K562 (cell line): ENCODE results near the gene PRKCB. TPM values are rescaled to one million over a fixed set of nuclear protein-coding genes. Genes with fewer than 3 reads are reported as not detected.
A peak's percentile ranks its signal among the peaks of the same experiment; 100 is the strongest.

Source experiments
- ATAC-seq: fragments of 200-7000 bp; cut with Tn5 transposase; 3 replicates; pipeline ENCODE4 v1.9.1; 2020; ENCODE audit warnings: moderate library complexity
- BruUV-seq: library from RNA; stranded (reverse); fragments of 400-500 nt; replicated peaks from 2 replicates; lab custom pipeline; 2021; lab: Mats Ljungman, UMichigan
- CTCF ChIA-PET: fragments of 300-600 bp; formaldehyde crosslinking; extraction: SDS; loops from one replicate; lab custom pipeline; 2021; ENCODE audit warnings: low intra/inter-chr PET ratio; lab: Yijun Ruan, JAX
- POLR2A ChIA-PET: fragments of 300-600, 350-650 bp; sonication (Branson Sonifier 250); formaldehyde crosslinking; extraction: SDS; loops from one replicate; lab custom pipeline; 2021; ENCODE audit warnings: antibody characterized with exemption, inconsistent platforms; lab: Yijun Ruan, JAX
- DNase-seq, 4 experiments: peaks; one replicate each; pipeline versions ENCODE4 v3.0.0 to v3.0.0-alpha.2; 2011 to 2018; ENCODE audit warnings: low spot score in 3 of 4, mixed read lengths in 3 of 4; ENCODE audit errors: extremely low read depth in 1 of 4
- FAIRE-seq: peaks from 2 replicates; lab custom pipeline; 2011; peaks lifted over from hg19 to GRCh38; lab: Jason Lieb, UNC
- H2AFZ ChIP-seq: 2 replicates; pipeline ENCODE4 v1.6.0; 2011; ENCODE audit warnings: low read depth, low read length, control low read depth, inconsistent platforms
- H3K27ac ChIP-seq: fragments of 200-600 bp; 3 replicates; pipeline ENCODE4 v1.8.0; 2011; ENCODE audit warnings: low read depth, mild to moderate bottlenecking, control low read depth, inconsistent platforms, low read length, moderate library complexity, mixed read lengths; ENCODE audit errors: extremely low read depth
- H3K27me3 ChIP-seq, 2 experiments: fragments of 300-600 bp in 1 of 2; 2 replicates in 1 of 2; 3 replicates in 1 of 2; pipeline versions ENCODE4 v1.6.0 to v1.8.0; 2011; ENCODE audit warnings: inconsistent platforms in 2 of 2, low read length in 2 of 2, mild to moderate bottlenecking in 1 of 2, mixed read lengths in 1 of 2, moderate library complexity in 1 of 2; ENCODE audit not compliant: control insufficient read depth in 2 of 2, insufficient read depth in 2 of 2
- H3K36me3 ChIP-seq: fragments of 300-600 bp; 3 replicates; pipeline ENCODE4 v1.8.0; 2011; ENCODE audit warnings: mild to moderate bottlenecking, low read length, inconsistent platforms; ENCODE audit not compliant: control insufficient read depth, insufficient read depth
- H3K4me1 ChIP-seq, 2 experiments: fragments of 200-600 bp in 1 of 2; replicated peaks in 1 of 2; 2 replicates in 1 of 2; 3 replicates in 1 of 2; pipeline versions ENCODE4 v1.5.1 to v1.8.0; 2011; ENCODE audit warnings: inconsistent platforms in 2 of 2, low read length in 2 of 2, mild to moderate bottlenecking in 1 of 2, mixed read lengths in 1 of 2, moderate library complexity in 1 of 2; ENCODE audit not compliant: control insufficient read depth in 2 of 2, insufficient read depth in 2 of 2
- H3K4me2 ChIP-seq: 2 replicates; pipeline ENCODE4 v1.6.1; 2011; ENCODE audit warnings: low read length, control low read depth, inconsistent platforms, mixed read lengths; ENCODE audit not compliant: insufficient read depth
- H3K4me3 ChIP-seq: fragments of 200-600 bp; sonication (generic), shearing (Covaris generic); 2 replicates; pipeline ENCODE4 v1.5.1; 2016; ENCODE audit warnings: control low read depth, inconsistent platforms
- H3K79me2 ChIP-seq: fragments of 200-600 bp; 3 replicates; pipeline ENCODE4 v1.8.0; 2011; ENCODE audit warnings: low read length, inconsistent platforms; ENCODE audit not compliant: control insufficient read depth, insufficient read depth
- H3K9ac ChIP-seq, 2 experiments: 2 replicates each; pipeline versions ENCODE4 v1.6.0 to v1.6.1; 2011; ENCODE audit warnings: low read depth in 2 of 2, low read length in 2 of 2, control low read depth in 1 of 2, inconsistent platforms in 1 of 2, mild to moderate bottlenecking in 1 of 2, mixed read lengths in 1 of 2; ENCODE audit not compliant: insufficient read depth in 1 of 2
- H3K9me1 ChIP-seq: one replicate; pipeline ENCODE4 v1.6.0; 2011; ENCODE audit warnings: inconsistent platforms, mild to moderate bottlenecking, low read length, moderate library complexity; ENCODE audit not compliant: control insufficient read depth, insufficient read depth
- H3K9me3 ChIP-seq: replicated peaks from 2 replicates; pipeline ENCODE4 v1.5.1; 2011; ENCODE audit warnings: low read depth, low read length, inconsistent platforms; ENCODE audit not compliant: control insufficient read depth, insufficient read depth
- H4K20me1 ChIP-seq: replicated peaks from 2 replicates; pipeline ENCODE4 v1.6.1; 2011; ENCODE audit warnings: low read length, inconsistent platforms, mixed read lengths; ENCODE audit not compliant: control insufficient read depth, insufficient read depth
- BDP1 ChIP-seq: IDR thresholded peaks from 3 replicates; pipeline ENCODE4 v1.6.1; 2011; ENCODE audit not compliant: insufficient read length, insufficient read depth
- CEBPB ChIP-seq: fragments of 450-650 bp; IDR thresholded peaks from 2 replicates; pipeline ENCODE4 v1.6.1; 2016; ENCODE audit warnings: missing genetic modification characterization, missing compliant biosample characterization
- CEBPG ChIP-seq, 3 experiments: fragments of 200-800 bp in 1 of 3; sonication (Bioruptor generic) in 1 of 3; sonication (generic) in 1 of 3; formaldehyde crosslinking in 1 of 3; IDR thresholded peaks in 2 of 3; conservative IDR thresholded peaks in 1 of 3; 2 replicates each; pipeline versions ENCODE4 v1.6.1 to v1.8.0; 2016 to 2022; ENCODE audit warnings: missing compliant biosample characterization in 2 of 3, missing genetic modification characterization in 2 of 3, mild to moderate bottlenecking in 1 of 3, missing genetic modification reagents in 1 of 3
- HNRNPK ChIP-seq: fragments of 200-400 bp; formaldehyde crosslinking; IDR thresholded peaks from one replicate; pipeline ENCODE4 v1.6.1; 2018; ENCODE audit warnings: mild to moderate bottlenecking, low read depth, low read length; ENCODE audit not compliant: poor library complexity, severe bottlenecking
- KLF13 ChIP-seq: fragments of 450-650 bp; IDR thresholded peaks from 2 replicates; pipeline ENCODE4 v1.6.1; 2016; ENCODE audit warnings: missing genetic modification characterization, low read depth, mild to moderate bottlenecking, missing compliant biosample characterization, moderate library complexity, borderline replicate concordance
- POLR3G ChIP-seq: IDR thresholded peaks from 2 replicates; pipeline ENCODE4 v1.6.1; 2011; ENCODE audit not compliant: insufficient read length, insufficient replicate concordance; ENCODE audit errors: extremely low read depth
- WGBS: fragments of 100-300 bp; shearing (Covaris generic); methylation state at CpG from one replicate; pipeline ENCODE4 v1.1.6; 2016; ENCODE audit warnings: low coverage, mixed read lengths; ENCODE audit not compliant: insufficient coverage; ENCODE audit errors: missing lambda C conversion rate; 5-methylcytosine and 5-hydroxymethylcytosine counted together
- in situ Hi-C: fragments of 300-500 bp; cut with MboI; formaldehyde crosslinking; loops from 4 replicates; pipeline ENCODE4 v1.15.0; 2018; ENCODE audit warnings: inconsistent platforms, mixed read lengths
- intact Hi-C: fragments of 100-400 bp; cut with micrococcal nuclease; formaldehyde crosslinking; loops from 2 replicates; pipeline ENCODE4 v1.14.2; 2022
- polyA plus RNA-seq, 8 experiments: library from polyadenylated mRNA; depleted of rRNA in 4 of 8; stranded (reverse) in 5 of 8; unstranded in 3 of 8; fragments of >200 nt; fragmentation: Nextera tagmentation in 2 of 8; fragmentation: Illumina TruSeq in 1 of 8; extraction: Ambion mirVana in 2 of 8; extraction: Trizol in 1 of 8; gene quantifications; 2 replicates each; pipeline versions ENCODE4 v1.2.1 to v1.2.3, GENCODE V29; 2011 to 2014; ENCODE audit warnings: inconsistent platforms in 1 of 8, missing spikeins in 1 of 8
- total RNA-seq, 7 experiments: library from RNA; depleted of rRNA in 6 of 7; stranded (reverse); fragments of >200 nt in 6 of 7; fragmentation: Illumina TruSeq in 2 of 7; extraction: Trizol in 2 of 7; gene quantifications; 2 replicates each; pipeline versions ENCODE4 v1.2.1 to v1.2.3, GENCODE V29; 2011 to 2021; ENCODE audit warnings: low replicate concordance in 1 of 7
- TF ChIP-seq, protein P1 (sequence below): fragments of 250-450 bp; sonication (Bioruptor Pico); IDR thresholded peaks from 2 replicates; pipeline ENCODE4 v1.8.0; 2022; ENCODE audit warnings: moderate library complexity, mild to moderate bottlenecking, inconsistent platforms

PRKCB gene
- total and polyA plus RNA-seq, 9 of the 15 experiments (the other 6 are each of a cell fraction or from before 2014, with no cell fraction given) = 49.9 to 276 (median 148) TPM

DNA sequence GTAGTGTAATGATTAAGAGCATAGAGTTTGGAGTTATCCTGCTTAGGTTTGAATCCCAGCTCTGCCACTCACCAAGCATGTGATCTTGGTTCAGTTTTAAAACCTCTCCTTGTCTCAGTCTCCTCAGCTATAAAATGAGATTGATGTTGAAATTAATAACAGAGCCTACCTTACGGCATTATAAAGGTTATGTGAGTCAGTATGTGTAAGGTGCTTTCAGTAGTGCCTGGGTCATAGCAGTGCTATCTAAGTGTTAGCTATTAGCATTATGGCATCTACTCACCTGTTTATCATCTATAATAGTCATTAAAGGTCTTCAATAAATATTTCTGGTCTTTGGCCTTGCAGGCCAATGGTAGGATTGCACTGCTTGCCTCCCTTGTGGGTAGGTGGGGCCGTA lies 53.4 kb downstream of the PRKCB start (continued):
- TF ChIP-seq POLR3G = no peak
- TF ChIP-seq, protein P1, sequence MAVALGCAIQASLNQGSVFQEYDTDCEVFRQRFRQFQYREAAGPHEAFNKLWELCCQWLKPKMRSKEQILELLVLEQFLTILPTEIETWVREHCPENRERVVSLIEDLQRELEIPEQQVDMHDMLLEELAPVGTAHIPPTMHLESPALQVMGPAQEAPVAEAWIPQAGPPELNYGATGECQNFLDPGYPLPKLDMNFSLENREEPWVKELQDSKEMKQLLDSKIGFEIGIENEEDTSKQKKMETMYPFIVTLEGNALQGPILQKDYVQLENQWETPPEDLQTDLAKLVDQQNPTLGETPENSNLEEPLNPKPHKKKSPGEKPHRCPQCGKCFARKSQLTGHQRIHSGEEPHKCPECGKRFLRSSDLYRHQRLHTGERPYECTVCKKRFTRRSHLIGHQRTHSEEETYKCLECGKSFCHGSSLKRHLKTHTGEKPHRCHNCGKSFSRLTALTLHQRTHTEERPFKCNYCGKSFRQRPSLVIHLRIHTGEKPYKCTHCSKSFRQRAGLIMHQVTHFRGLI (CRISPR knock-in tag) = no peak
- no peak for TF ChIP-seq BDP1

DNA sequence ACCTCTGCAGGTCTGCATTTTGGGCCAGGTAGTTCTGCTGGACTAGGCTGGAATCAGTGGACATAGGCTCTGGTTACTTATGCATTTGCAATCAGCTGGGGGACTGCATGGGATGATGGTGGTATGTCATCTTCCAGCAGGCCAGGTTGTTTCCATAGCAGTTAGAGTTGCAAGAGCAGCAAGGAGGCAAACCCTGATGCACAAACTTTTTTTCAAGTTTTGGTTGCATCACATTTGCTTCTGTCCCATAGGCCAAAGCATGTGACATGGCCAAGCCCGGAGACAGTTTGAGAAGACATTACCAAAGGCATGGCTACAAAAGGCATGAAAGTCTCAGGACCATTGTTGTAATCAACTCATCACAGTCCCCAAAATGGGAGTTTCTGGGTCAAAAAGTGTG lies 58.2 kb downstream of the PRKCB start:
- WGBS = 73% methylated on average over 1 of the region's 1 CpG
- no peak overlapping the region for H3K4me2 ChIP-seq
- no TSS peak for BruUV-seq
- H2AFZ ChIP-seq = no peak overlapping the region
- H3K79me2 ChIP-seq = peaks cover 96% of the 10 kb centered on the region
- H3K27me3 ChIP-seq = no peaks in the 10 kb centered on the region
- TF ChIP-seq KLF13 (tag) (no peak), CEBPG (CRISPR knock-in tag; IDR thresholded peaks at IDR 0.05) (peak; percentile 27; the same call in 1 of the 2 replicates), CEBPG (tag; conservative IDR thresholded peaks at IDR 0.05 in 1 of 2, IDR thresholded peaks at IDR 0.05 in 1 of 2) (peak; percentile 23 to 51; a peak in 3 of 4 replicates), HNRNPK (no peak), CEBPB (peak; percentile 68)
- ATAC-seq (peak; percentile 18; the same call in 2 of the 3 replicates), FAIRE-seq (no peak), DNase-seq (no peak)
- in situ Hi-C loops (no loop called here), intact Hi-C loops (no loop called here)
- POLR2A ChIA-PET = interaction anchor here (0.5 kb wide), 1 partner anchor 19 kb away, joined by 3 read pairs; no protein-coding TSS in a partner anchor
- H3K9ac ChIP-seq = no peak overlapping the region
- H3K9me1 ChIP-seq = peaks cover 3% of the 10 kb centered on the region
- peaks cover 66% of the 10 kb centered on the region for H3K36me3 ChIP-seq
- H3K27ac ChIP-seq = peak overlapping the region; percentile 4; the same call in 1 of the 3 replicates
- no peak overlapping the region for H3K4me3 ChIP-seq
- H3K9me3 ChIP-seq = no peaks in the 10 kb centered on the region
- peaks cover 7% of the 10 kb centered on the region for H4K20me1 ChIP-seq
- CTCF ChIA-PET = no interaction called here
- H3K4me1 ChIP-seq = peaks cover 2 to 45% of the 10 kb centered on the region in 2 experiments; a peak in 4 of 5 replicates
